ENCODE results near the gene IL1RAPL2.

- TF ChIP-seq CTCF (IDR thresholded peaks at IDR 0.05; ENCODE audit: extremely low read depth in 1 of 2, insufficient read depth in 1 of 2, low read depth in 1 of 2, low read length in 2 of 2) (no peak), EZH2 (IDR thresholded peaks at IDR 0.05; ENCODE audit: borderline replicate concordance, low read depth, low read length, severe bottlenecking) (no peak), POLR2A (IDR thresholded peaks at IDR 0.05; ENCODE audit: low read depth, low read length) (no peak), MYC (IDR thresholded peaks at IDR 0.05; ENCODE audit: low read depth, low read length) (no peak), MAX (IDR thresholded peaks at IDR 0.05; ENCODE audit: insufficient read depth, insufficient read length) (no peak), POLR2AphosphoS5 (IDR thresholded peaks at IDR 0.05; ENCODE audit: insufficient read depth, low read depth, low read length) (no peak)
These were observed 987.1 kb downstream of the IL1RAPL2 start for GRCh38 chrX:105553118-105553517.
